WTC11 (cell line): ENCODE measurements around the gene NTN1. TPM values are rescaled to one million over a fixed set of nuclear protein-coding genes. Genes with fewer than 3 reads are reported as not detected.

ENCODE experiments used
- ATAC-seq: fragments of 200-7000 bp; cut with Tn5 transposase; 2 replicates; pipeline ENCODE4 v1.10.0; 2021; ENCODE audit warnings: mild to moderate bottlenecking, moderate library complexity
- CTCF ChIA-PET: fragments of 300-600 bp; sonication (Branson Sonifier 250); formaldehyde crosslinking; loops from one replicate; lab custom pipeline; 2021; ENCODE audit warnings: antibody characterized with exemption; lab: Charles Lee
- POLR2A ChIA-PET: fragments of 350-600 bp; sonication (Branson Sonifier 250); formaldehyde crosslinking; loops from one replicate; lab custom pipeline; 2021; ENCODE audit warnings: antibody characterized with exemption; lab: Charles Lee
- DNase-seq: peaks from one replicate; pipeline ENCODE4 v3.0.0; 2021; ENCODE audit warnings: low spot score
- H3K27ac Mint-ChIP-seq: 2 replicates; pipeline ENCODE4 v1.8.0; 2021; ENCODE audit warnings: mixed read lengths
- H3K27me3 Mint-ChIP-seq: 2 replicates; pipeline ENCODE4 v1.8.0; 2021; ENCODE audit warnings: low read depth, mild to moderate bottlenecking, moderate library complexity, mixed read lengths
- H3K36me3 Mint-ChIP-seq: 2 replicates; pipeline ENCODE4 v1.8.0; 2021; ENCODE audit warnings: mixed read lengths
- H3K4me1 Mint-ChIP-seq: 2 replicates; pipeline ENCODE4 v1.8.0; 2022; ENCODE audit warnings: mixed read lengths
- H3K4me3 Mint-ChIP-seq: 2 replicates; pipeline ENCODE4 v1.8.0; 2021; ENCODE audit warnings: mild to moderate bottlenecking, moderate library complexity, mixed read lengths
- H3K9me3 Mint-ChIP-seq: 2 replicates; pipeline ENCODE4 v1.8.0; 2021; ENCODE audit warnings: mixed read lengths
- ATF1 ChIP-seq: sonication (generic); formaldehyde crosslinking; IDR thresholded peaks from 2 replicates; pipeline ENCODE4 v1.8.1; 2023; ENCODE audit warnings: mild to moderate bottlenecking, moderate library complexity, missing genetic modification reagents
- CREB1 ChIP-seq: sonication (generic); formaldehyde crosslinking; IDR thresholded peaks from 2 replicates; pipeline ENCODE4 v1.8.0; 2023; ENCODE audit warnings: mild to moderate bottlenecking, missing genetic modification reagents
- CREM ChIP-seq: sonication (generic); formaldehyde crosslinking; IDR thresholded peaks from 2 replicates; pipeline ENCODE4 v1.8.1; 2022; ENCODE audit warnings: mild to moderate bottlenecking, missing genetic modification reagents, moderate library complexity
- EMX1 ChIP-seq: fragments of 250-450 bp; sonication (Bioruptor Pico); IDR thresholded peaks from 2 replicates; pipeline ENCODE4 v1.8.0; 2021; ENCODE audit warnings: mild to moderate bottlenecking
- ETV6 ChIP-seq: sonication (generic); formaldehyde crosslinking; IDR thresholded peaks from 2 replicates; pipeline ENCODE4 v1.8.1; 2022; ENCODE audit warnings: mild to moderate bottlenecking, missing genetic modification reagents
- FOXJ3 ChIP-seq: sonication (generic); formaldehyde crosslinking; IDR thresholded peaks from 2 replicates; pipeline ENCODE4 v1.9.0; 2021; ENCODE audit warnings: missing genetic modification reagents, mild to moderate bottlenecking, borderline replicate concordance
- GRHL2 ChIP-seq: fragments of 250-450 bp; sonication (Bioruptor Pico); IDR thresholded peaks from 2 replicates; pipeline ENCODE4 v1.8.0; 2022; ENCODE audit warnings: mild to moderate bottlenecking, moderate library complexity; ENCODE audit not compliant: insufficient replicate concordance, severe bottlenecking
- NR3C1 ChIP-seq: sonication (generic); formaldehyde crosslinking; conservative IDR thresholded peaks from 2 replicates; pipeline ENCODE4 v1.8.1; 2023; ENCODE audit warnings: low read depth, mild to moderate bottlenecking, missing genetic modification reagents
- OVOL2 ChIP-seq: fragments of 250-450 bp; sonication (Bioruptor Pico); IDR thresholded peaks from 2 replicates; pipeline ENCODE4 v1.9.0; 2021; ENCODE audit warnings: mild to moderate bottlenecking, borderline replicate concordance
- SMAD3 ChIP-seq: sonication (generic); formaldehyde crosslinking; IDR thresholded peaks from 2 replicates; pipeline ENCODE4 v1.8.0; 2022; ENCODE audit warnings: missing genetic modification reagents, mild to moderate bottlenecking, borderline replicate concordance
- SMAD4 ChIP-seq: sonication (generic); formaldehyde crosslinking; IDR thresholded peaks from 2 replicates; pipeline ENCODE4 v1.8.0; 2022; ENCODE audit warnings: mild to moderate bottlenecking, missing genetic modification reagents
- SOX15 ChIP-seq: fragments of 250-450 bp; sonication (Bioruptor Pico); IDR thresholded peaks from 2 replicates; pipeline ENCODE4 v1.9.0; 2021; ENCODE audit warnings: mild to moderate bottlenecking
- ZNF121 ChIP-seq: sonication (generic); formaldehyde crosslinking; IDR thresholded peaks from 2 replicates; pipeline ENCODE4 v1.8.0; 2023; ENCODE audit warnings: missing genetic modification reagents
- ZNF219 ChIP-seq: sonication (generic); formaldehyde crosslinking; IDR thresholded peaks from 2 replicates; pipeline ENCODE4 v1.8.0; 2023; ENCODE audit warnings: missing genetic modification reagents, mild to moderate bottlenecking, borderline replicate concordance
- ZNF317 ChIP-seq: sonication (generic); formaldehyde crosslinking; IDR thresholded peaks from 2 replicates; pipeline ENCODE4 v1.8.1; 2023; ENCODE audit warnings: low read depth, mild to moderate bottlenecking, moderate library complexity, missing genetic modification reagents, borderline replicate concordance
- total RNA-seq: library from RNA; stranded (reverse); gene quantifications from 3 replicates; pipeline ENCODE4 v1.2.3, GENCODE V29; 2021
- TF ChIP-seq, protein P1 (sequence below): sonication (generic); formaldehyde crosslinking; IDR thresholded peaks from 2 replicates; pipeline ENCODE4 v1.8.1; 2022; ENCODE audit warnings: mild to moderate bottlenecking, moderate library complexity, missing genetic modification reagents
- TF ChIP-seq, protein P2 (sequence below): fragments of 250-450 bp; sonication (Bioruptor Pico); conservative IDR thresholded peaks from 2 replicates; pipeline ENCODE4 v1.9.0; 2021; ENCODE audit warnings: mild to moderate bottlenecking
- TF ChIP-seq, protein P3 (sequence below): sonication (generic); formaldehyde crosslinking; IDR thresholded peaks from 2 replicates; pipeline ENCODE4 v1.8.0; 2022; ENCODE audit warnings: mild to moderate bottlenecking, missing genetic modification reagents
- TF ChIP-seq, protein P4 (sequence below): sonication (generic); formaldehyde crosslinking; IDR thresholded peaks from 2 replicates; pipeline ENCODE4 v1.8.0; 2023; ENCODE audit warnings: missing genetic modification reagents
- TF ChIP-seq, protein P5 (sequence below): sonication (generic); formaldehyde crosslinking; IDR thresholded peaks from 2 replicates; pipeline ENCODE4 v1.8.1; 2023; ENCODE audit warnings: mild to moderate bottlenecking, moderate library complexity, missing genetic modification reagents
- TF ChIP-seq, protein P6 (sequence below): sonication (generic); formaldehyde crosslinking; IDR thresholded peaks from 2 replicates; pipeline ENCODE4 v1.8.1; 2023; ENCODE audit warnings: mild to moderate bottlenecking, missing genetic modification reagents, borderline replicate concordance
- TF ChIP-seq, protein P7 (sequence below): fragments of 200-600 bp; IDR thresholded peaks from 2 replicates; pipeline ENCODE4 v1.8.0; 2022; ENCODE audit warnings: antibody characterized with exemption

NTN1 gene
- total RNA-seq, 1 experiment from 2014 or later: 5.5 TPM

DNA sequence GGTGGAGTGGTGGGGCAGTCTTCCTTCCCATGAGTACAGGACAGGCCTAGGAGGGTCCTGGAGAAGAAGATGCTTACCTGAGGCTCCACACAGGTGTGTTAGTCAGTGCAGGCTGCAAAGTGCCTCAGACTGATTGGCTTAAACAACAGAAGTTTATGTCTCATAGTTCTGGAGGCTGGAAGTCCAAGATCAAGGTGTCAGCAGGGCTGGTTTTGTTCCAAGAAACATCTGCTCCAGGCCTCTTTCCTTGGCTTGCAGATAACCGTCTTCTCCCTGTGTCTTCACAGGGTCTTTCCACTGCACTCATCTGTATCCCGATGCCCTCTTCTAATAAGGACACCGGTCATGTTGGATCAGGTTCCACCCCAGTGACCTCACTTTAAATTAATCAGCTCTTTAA lies 153.0 kb downstream of the NTN1 start (continued):
- TF ChIP-seq, protein P1, sequence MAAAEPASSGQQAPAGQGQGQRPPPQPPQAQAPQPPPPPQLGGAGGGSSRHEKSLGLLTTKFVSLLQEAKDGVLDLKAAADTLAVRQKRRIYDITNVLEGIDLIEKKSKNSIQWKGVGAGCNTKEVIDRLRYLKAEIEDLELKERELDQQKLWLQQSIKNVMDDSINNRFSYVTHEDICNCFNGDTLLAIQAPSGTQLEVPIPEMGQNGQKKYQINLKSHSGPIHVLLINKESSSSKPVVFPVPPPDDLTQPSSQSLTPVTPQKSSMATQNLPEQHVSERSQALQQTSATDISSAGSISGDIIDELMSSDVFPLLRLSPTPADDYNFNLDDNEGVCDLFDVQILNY (CRISPR knock-in tag): no peak
- TF ChIP-seq GRHL2: no peak
- TF ChIP-seq ETV6: no peak
- TF ChIP-seq, protein P2, sequence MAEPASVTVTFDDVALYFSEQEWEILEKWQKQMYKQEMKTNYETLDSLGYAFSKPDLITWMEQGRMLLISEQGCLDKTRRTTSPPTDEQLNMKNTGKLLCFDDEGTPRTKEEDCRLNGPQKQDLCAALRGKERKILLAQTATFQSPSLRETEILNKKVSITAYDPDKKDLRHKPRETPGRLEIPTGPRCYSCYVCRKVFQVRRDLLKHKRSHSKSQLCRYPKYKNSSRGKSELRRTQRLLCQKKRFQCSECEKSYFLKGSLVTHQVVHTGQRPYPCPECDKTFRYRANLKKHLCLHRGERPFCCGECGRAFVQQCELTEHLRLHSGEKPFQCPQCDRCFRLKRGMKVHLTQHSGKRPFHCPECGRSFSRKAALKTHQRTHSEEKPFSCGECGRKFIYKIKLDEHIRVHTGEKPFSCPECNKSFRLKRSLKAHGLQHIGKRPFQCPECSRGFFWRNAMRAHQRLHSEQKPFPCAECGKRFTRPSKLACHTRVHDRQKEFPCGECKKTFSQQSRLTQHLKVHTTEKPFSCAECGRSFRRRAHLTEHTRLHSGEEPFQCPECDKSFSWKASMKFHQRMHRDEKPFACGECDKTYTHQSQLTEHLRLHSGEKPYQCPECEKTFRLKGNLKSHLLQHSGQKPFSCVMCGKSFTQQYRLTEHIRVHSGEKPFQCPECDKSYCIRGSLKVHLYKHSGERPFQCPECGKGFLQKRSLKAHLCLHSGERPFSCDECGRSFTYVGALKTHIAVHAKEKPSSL (CRISPR knock-in tag): no peak
- no peak for TF ChIP-seq ATF1 (CRISPR knock-in tag)
- TF ChIP-seq, protein P3, sequence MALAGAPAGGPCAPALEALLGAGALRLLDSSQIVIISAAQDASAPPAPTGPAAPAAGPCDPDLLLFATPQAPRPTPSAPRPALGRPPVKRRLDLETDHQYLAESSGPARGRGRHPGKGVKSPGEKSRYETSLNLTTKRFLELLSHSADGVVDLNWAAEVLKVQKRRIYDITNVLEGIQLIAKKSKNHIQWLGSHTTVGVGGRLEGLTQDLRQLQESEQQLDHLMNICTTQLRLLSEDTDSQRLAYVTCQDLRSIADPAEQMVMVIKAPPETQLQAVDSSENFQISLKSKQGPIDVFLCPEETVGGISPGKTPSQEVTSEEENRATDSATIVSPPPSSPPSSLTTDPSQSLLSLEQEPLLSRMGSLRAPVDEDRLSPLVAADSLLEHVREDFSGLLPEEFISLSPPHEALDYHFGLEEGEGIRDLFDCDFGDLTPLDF (CRISPR knock-in tag): no peak
- no peak for TF ChIP-seq ZNF219
- TF ChIP-seq SOX15: no peak
- TF ChIP-seq EMX1: no peak
- no peak for TF ChIP-seq SMAD3 (CRISPR knock-in tag)
- TF ChIP-seq, protein P4, sequence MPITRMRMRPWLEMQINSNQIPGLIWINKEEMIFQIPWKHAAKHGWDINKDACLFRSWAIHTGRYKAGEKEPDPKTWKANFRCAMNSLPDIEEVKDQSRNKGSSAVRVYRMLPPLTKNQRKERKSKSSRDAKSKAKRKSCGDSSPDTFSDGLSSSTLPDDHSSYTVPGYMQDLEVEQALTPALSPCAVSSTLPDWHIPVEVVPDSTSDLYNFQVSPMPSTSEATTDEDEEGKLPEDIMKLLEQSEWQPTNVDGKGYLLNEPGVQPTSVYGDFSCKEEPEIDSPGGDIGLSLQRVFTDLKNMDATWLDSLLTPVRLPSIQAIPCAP (CRISPR knock-in tag): no peak
- no peak for TF ChIP-seq CREB1 (CRISPR knock-in tag)

DNA sequence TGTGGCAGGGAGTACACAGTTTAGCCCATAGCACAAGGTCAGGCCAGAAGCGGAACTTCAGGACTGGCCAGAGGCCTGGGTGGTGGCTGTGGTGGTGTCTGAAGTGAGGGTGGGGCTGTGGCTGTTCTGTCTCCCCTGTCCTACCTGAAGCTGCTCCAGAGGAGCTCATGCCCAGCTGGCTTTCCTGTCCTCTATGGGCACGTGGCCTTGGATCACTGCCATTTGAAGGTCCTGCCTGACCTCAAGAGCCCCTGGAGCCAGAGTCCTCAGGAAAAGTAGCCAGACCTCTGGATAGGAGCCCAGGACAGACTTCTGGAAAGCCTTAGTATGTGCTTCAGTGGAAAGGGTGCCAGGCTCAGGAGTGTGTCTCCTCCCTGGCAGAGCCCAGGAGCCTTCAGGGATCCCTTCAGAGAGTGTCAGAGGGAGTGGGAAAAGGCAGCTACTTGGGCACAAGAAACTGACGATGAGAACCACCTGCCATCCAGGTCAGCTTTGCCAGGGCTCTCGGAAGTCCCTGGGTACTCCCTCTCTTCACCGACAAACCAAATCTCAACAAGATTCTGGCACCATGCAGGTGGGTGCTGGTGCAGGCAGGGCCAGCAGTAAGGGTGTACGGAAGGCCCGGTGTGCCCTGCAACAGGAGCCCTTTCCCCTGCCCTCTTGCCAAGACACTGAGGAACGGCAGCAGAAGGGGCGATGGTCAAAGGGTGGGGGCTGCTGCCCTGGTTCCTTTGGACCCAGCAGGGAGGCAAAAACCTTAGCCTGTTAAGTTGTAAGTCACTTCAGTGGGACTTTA lies 153.7 kb downstream of the NTN1 start:
- no peak overlapping the region for H3K4me3 Mint-ChIP-seq
- TF ChIP-seq CREM (no peak), FOXJ3 (CRISPR knock-in tag) (no peak), ATF1 (CRISPR knock-in tag) (no peak), OVOL2 (CRISPR knock-in tag) (no peak), ZNF121 (CRISPR knock-in tag) (no peak), SMAD4 (CRISPR knock-in tag) (no peak), ZNF317 (no peak), NR3C1 (no peak)
- TF ChIP-seq, protein P5, sequence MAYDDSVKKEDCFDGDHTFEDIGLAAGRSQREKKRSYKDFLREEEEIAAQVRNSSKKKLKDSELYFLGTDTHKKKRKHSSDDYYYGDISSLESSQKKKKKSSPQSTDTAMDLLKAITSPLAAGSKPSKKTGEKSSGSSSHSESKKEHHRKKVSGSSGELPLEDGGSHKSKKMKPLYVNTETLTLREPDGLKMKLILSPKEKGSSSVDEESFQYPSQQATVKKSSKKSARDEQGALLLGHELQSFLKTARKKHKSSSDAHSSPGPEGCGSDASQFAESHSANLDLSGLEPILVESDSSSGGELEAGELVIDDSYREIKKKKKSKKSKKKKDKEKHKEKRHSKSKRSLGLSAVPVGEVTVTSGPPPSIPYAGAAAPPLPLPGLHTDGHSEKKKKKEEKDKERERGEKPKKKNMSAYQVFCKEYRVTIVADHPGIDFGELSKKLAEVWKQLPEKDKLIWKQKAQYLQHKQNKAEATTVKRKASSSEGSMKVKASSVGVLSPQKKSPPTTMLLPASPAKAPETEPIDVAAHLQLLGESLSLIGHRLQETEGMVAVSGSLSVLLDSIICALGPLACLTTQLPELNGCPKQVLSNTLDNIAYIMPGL (CRISPR knock-in tag): no peak
- TF ChIP-seq, protein P6, sequence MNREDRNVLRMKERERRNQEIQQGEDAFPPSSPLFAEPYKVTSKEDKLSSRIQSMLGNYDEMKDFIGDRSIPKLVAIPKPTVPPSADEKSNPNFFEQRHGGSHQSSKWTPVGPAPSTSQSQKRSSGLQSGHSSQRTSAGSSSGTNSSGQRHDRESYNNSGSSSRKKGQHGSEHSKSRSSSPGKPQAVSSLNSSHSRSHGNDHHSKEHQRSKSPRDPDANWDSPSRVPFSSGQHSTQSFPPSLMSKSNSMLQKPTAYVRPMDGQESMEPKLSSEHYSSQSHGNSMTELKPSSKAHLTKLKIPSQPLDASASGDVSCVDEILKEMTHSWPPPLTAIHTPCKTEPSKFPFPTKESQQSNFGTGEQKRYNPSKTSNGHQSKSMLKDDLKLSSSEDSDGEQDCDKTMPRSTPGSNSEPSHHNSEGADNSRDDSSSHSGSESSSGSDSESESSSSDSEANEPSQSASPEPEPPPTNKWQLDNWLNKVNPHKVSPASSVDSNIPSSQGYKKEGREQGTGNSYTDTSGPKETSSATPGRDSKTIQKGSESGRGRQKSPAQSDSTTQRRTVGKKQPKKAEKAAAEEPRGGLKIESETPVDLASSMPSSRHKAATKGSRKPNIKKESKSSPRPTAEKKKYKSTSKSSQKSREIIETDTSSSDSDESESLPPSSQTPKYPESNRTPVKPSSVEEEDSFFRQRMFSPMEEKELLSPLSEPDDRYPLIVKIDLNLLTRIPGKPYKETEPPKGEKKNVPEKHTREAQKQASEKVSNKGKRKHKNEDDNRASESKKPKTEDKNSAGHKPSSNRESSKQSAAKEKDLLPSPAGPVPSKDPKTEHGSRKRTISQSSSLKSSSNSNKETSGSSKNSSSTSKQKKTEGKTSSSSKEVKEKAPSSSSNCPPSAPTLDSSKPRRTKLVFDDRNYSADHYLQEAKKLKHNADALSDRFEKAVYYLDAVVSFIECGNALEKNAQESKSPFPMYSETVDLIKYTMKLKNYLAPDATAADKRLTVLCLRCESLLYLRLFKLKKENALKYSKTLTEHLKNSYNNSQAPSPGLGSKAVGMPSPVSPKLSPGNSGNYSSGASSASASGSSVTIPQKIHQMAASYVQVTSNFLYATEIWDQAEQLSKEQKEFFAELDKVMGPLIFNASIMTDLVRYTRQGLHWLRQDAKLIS (CRISPR knock-in tag): no peak
- TF ChIP-seq, protein P7, sequence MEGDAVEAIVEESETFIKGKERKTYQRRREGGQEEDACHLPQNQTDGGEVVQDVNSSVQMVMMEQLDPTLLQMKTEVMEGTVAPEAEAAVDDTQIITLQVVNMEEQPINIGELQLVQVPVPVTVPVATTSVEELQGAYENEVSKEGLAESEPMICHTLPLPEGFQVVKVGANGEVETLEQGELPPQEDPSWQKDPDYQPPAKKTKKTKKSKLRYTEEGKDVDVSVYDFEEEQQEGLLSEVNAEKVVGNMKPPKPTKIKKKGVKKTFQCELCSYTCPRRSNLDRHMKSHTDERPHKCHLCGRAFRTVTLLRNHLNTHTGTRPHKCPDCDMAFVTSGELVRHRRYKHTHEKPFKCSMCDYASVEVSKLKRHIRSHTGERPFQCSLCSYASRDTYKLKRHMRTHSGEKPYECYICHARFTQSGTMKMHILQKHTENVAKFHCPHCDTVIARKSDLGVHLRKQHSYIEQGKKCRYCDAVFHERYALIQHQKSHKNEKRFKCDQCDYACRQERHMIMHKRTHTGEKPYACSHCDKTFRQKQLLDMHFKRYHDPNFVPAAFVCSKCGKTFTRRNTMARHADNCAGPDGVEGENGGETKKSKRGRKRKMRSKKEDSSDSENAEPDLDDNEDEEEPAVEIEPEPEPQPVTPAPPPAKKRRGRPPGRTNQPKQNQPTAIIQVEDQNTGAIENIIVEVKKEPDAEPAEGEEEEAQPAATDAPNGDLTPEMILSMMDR: no peak

More for the DNA sequence above, 153.7 kb downstream of the NTN1 start:
- Mint-ChIP-seq H3K36me3 (0 out of 2 replicates have a peak, but pooled peaks cover 5% of the 10 kb centered on the region), H3K27me3 (peaks cover 2% of the 10 kb centered on the region; the same call in 1 of the 2 replicates), H3K27ac (no peak overlapping the region), H3K4me1 (peaks cover 29% of the 10 kb centered on the region), H3K9me3 (peaks cover 5% of the 10 kb centered on the region; the same call in 1 of the 2 replicates)
- POLR2A ChIA-PET: no interaction called here
- CTCF ChIA-PET: no interaction called here
- no peak for ATAC-seq
- no peak for DNase-seq
